ENCODE results near the gene GOLGA5. TPM values are rescaled to one million over a fixed set of nuclear protein-coding genes. Genes with fewer than 3 reads are reported as not detected.

Gene GOLGA5
- total and polyA plus RNA-seq, 2 of the 8 experiments (the other 6 are each of a cell fraction or from before 2014, with no cell fraction given), result 13.0 to 25.4 TPM

DNA sequence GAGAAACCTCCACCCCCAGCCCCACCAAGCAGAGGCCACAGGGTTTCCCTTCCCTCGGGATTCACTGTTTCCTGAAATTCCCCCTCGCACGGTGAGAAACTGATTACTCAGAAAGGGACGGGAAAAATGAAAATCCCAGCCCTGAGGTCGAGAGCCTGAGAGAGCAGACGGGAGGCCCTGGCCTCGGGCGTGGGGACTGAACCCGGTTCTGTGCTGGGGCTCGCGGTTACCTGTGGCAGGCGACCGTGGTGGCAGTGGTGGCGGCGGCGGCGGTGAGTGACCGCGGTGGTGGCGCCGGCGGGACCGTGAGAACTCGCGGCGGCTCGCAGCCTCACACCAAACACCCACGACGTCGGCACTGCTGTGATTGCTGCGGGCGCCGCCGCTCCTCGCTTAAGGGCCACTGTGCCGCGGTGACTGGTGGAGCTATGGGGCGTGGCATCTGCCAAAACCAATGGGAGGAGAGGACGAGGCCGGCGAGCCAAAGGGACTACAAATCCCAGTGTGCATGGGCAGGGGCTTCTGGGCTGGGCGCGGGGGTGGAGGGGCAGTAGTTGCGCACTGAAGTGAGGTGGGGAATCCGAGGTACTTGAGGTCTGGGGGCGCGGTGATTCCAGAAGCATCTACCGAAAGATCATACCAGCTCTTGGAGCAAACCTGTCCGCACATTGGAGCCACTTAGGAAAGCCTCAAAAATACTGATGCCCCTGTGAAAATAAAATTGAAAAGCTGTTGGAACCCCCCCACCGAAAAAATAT lies 45.7 kb upstream of the GOLGA5 start, which contains the start of gene LGMN:
LGMN (minus strand) TSS at position 369 of the 758 bp plus-strand sequence. CDS start 15,841 bp downstream, outside the sequence.
- Histone ChIP-seq H2AK5ac (ENCODE audit: low read depth, low read length) (no peak within 1 kb of the TSS; the same call in 1 of the 2 replicates), H3K36me3 (ENCODE audit: control insufficient read depth in 2 of 4, insufficient read depth in 4 of 4, low read length in 3 of 4) (no peaks in the 10 kb centered on the region), H3K18ac (ENCODE audit: extremely low read depth, low read length) (no peak within 1 kb of the TSS; the same call in none of the 2 replicates), H4K5ac (ENCODE audit: insufficient read length, low read depth, low read length) (peak within 1 kb of the TSS; percentile 10), H4K8ac (ENCODE audit: extremely low read depth, insufficient read depth, low read length) (peak within 1 kb of the TSS; percentile 90), H2BK5ac (ENCODE audit: low read depth, low read length) (no peak within 1 kb of the TSS; the same call in 1 of the 2 replicates), H2AFZ (ENCODE audit: low read length) (peak within 1 kb of the TSS; percentile 36; the same call in 1 of the 2 replicates), H3K23me2 (ENCODE audit: low read depth, low read length) (peaks cover 6% of the 10 kb centered on the region; the same call in 1 of the 2 replicates), H3K9ac (replicated peaks in 1 of 4; ENCODE audit: extremely low read depth in 1 of 4, low read depth in 3 of 4, low read length in 3 of 4) (peak within 1 kb of the TSS in 3 of 4 experiments; percentile 58 to 85 (median 60); a peak in 6 of 7 replicates), H3K4ac (replicated peaks; ENCODE audit: insufficient read length, low read depth, low read length) (peak within 1 kb of the TSS; percentile 90), H4K91ac (replicated peaks; ENCODE audit: insufficient read length, low read length) (peak within 1 kb of the TSS; percentile 40), H3K27me3 (replicated peaks in 1 of 4; ENCODE audit: control insufficient read depth in 3 of 4, extremely low read depth in 1 of 4, insufficient read depth in 3 of 4, low read length in 3 of 4) (peaks cover 0 to 3% (median 0%) of the 10 kb centered on the region in 4 experiments; a peak in 2 of 7 replicates), H2BK12ac (ENCODE audit: low read depth, low read length) (no peak within 1 kb of the TSS; the same call in 1 of the 2 replicates), H2BK120ac (replicated peaks; ENCODE audit: low read depth, low read length) (no peak within 1 kb of the TSS), H2BK15ac (ENCODE audit: low read length) (no peak within 1 kb of the TSS), H3K56ac (replicated peaks; ENCODE audit: insufficient read length, low read depth, low read length) (no peak within 1 kb of the TSS), H3K4me1 (replicated peaks in 1 of 4; ENCODE audit: control insufficient read depth in 3 of 4, insufficient read depth in 4 of 4, low read length in 3 of 4) (peaks cover 0 to 3% (median 2%) of the 10 kb centered on the region in 4 experiments; a peak in 2 of 7 replicates), H3K79me1 (ENCODE audit: low read depth, low read length) (no peaks in the 10 kb centered on the region), H3K4me3 (ENCODE audit: extremely low read depth in 1 of 4, insufficient read depth in 2 of 4, low read depth in 3 of 4, low read length in 4 of 4) (peak within 1 kb of the TSS; percentile 74 to 90 (median 81)), H4K20me1 (replicated peaks in 1 of 2; ENCODE audit: control insufficient read depth in 1 of 2, insufficient read depth in 2 of 2, low read length in 2 of 2) (no peaks in the 10 kb centered on the region), H3K79me2 (ENCODE audit: control insufficient read depth in 1 of 2, insufficient read depth in 2 of 2, low read length in 2 of 2) (peaks cover 0 to 21% of the 10 kb centered on the region in 2 experiments; a peak in 3 of 4 replicates), H3K23ac (ENCODE audit: insufficient read length) (no peak within 1 kb of the TSS), H3K4me2 (ENCODE audit: insufficient read depth in 1 of 2, low read depth in 2 of 2, low read length in 2 of 2) (peak within 1 kb of the TSS; percentile 84 to 88), H3K14ac (ENCODE audit: insufficient read length) (no peak within 1 kb of the TSS), H3K9me3 (ENCODE audit: insufficient read depth in 2 of 2, low read depth in 1 of 2, low read length in 1 of 2) (no peaks in the 10 kb centered on the region), H2BK20ac (ENCODE audit: low read length) (no peak within 1 kb of the TSS), H3K27ac (ENCODE audit: low read depth, low read length) (no peak within 1 kb of the TSS)
- DNase-seq (ENCODE audit: low read depth in 1 of 2, low spot score in 2 of 2) (peak; percentile 82 to 92), FAIRE-seq (peak; percentile 24)
- whole genome bisulfite sequencing, 2 experiments (ENCODE audit: extremely low coverage in 1 of 2, insufficient coverage in 1 of 2, insufficient read length in 1 of 2, insufficient replicate concordance in 2 of 2, low coverage in 1 of 2, low lambda C conversion rate in 2 of 2, missing lambda C conversion rate in 1 of 2), result 2% methylated on average over 43 of the region's 50 CpGs; no CpG with 5 or more reads in 1 of the 2 experiments
- ChIA-PET POLR2A (ENCODE audit: partially characterized antibody) (interaction anchor here (0.7 to 2.4 kb wide), 14 partner anchors 8 to 175 kb away, joined by 3 to 19 read pairs (median 3); partner anchors contain the start of gene GOLGA5), CTCF (ENCODE audit: partially characterized antibody) (interaction anchor here (0.6 to 1.5 kb wide), 5 partner anchors 9 to 1154 kb away, joined by 3 to 4 read pairs (median 3); no protein-coding TSS in a partner anchor)
- TF ChIP-seq, protein P1, sequence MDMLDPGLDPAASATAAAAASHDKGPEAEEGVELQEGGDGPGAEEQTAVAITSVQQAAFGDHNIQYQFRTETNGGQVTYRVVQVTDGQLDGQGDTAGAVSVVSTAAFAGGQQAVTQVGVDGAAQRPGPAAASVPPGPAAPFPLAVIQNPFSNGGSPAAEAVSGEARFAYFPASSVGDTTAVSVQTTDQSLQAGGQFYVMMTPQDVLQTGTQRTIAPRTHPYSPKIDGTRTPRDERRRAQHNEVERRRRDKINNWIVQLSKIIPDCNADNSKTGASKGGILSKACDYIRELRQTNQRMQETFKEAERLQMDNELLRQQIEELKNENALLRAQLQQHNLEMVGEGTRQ (IDR thresholded peaks at IDR 0.05; ENCODE audit: low read length), result no peak
- TF ChIP-seq JUND (IDR thresholded peaks at IDR 0.05; ENCODE audit: low read length) (no peak), RBBP5 (IDR thresholded peaks at IDR 0.05; ENCODE audit: borderline replicate concordance, low read depth, low read length) (no peak), KDM4A (IDR thresholded peaks at IDR 0.05; ENCODE audit: low read depth, low read length, severe bottlenecking) (peak; percentile 93), HDAC2 (IDR thresholded peaks at IDR 0.05; ENCODE audit: borderline replicate concordance in 1 of 2, low read depth in 2 of 2, low read length in 2 of 2) (no peak), YY1 (IDR thresholded peaks at IDR 0.05; ENCODE audit: low read depth, low read length) (no peak), MAFK (IDR thresholded peaks at IDR 0.05; ENCODE audit: low read depth, low read length) (no peak), TCF12 (IDR thresholded peaks at IDR 0.05; ENCODE audit: low read depth, low read length) (no peak), TAF1 (IDR thresholded peaks at IDR 0.05; ENCODE audit: low read depth, low read length) (peak; percentile 90)
- TF ChIP-seq, protein P2, sequence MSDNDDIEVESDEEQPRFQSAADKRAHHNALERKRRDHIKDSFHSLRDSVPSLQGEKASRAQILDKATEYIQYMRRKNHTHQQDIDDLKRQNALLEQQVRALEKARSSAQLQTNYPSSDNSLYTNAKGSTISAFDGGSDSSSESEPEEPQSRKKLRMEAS (IDR thresholded peaks at IDR 0.05), result peak; percentile 73
